ENCODE results near the gene POC1A.

- TF ChIP-seq CTCF (optimal IDR thresholded peaks at IDR 0.05 in 1 of 3, IDR thresholded peaks at IDR 0.05 in 1 of 3, conservative IDR thresholded peaks at IDR 0.05 in 1 of 3; ENCODE audit: extremely low read depth in 1 of 3, insufficient read depth in 2 of 3, low read length in 3 of 3) (no peak), EZH2 (IDR thresholded peaks at IDR 0.05; ENCODE audit: low read length) (no peak)
These were observed 8.0 kb downstream of the POC1A start for GRCh38 chr3:52146189-52146588.

All from keratinocyte (primary cell).